ENCODE data around the gene PLEKHG1. TPM values are rescaled to one million over a fixed set of nuclear protein-coding genes. Genes with fewer than 3 reads are reported as not detected.
A peak's percentile ranks its signal among the peaks of the same experiment; 100 is the strongest.

Gene PLEKHG1
- polyA plus RNA-seq, 1 experiment: 0.39 TPM

DNA sequence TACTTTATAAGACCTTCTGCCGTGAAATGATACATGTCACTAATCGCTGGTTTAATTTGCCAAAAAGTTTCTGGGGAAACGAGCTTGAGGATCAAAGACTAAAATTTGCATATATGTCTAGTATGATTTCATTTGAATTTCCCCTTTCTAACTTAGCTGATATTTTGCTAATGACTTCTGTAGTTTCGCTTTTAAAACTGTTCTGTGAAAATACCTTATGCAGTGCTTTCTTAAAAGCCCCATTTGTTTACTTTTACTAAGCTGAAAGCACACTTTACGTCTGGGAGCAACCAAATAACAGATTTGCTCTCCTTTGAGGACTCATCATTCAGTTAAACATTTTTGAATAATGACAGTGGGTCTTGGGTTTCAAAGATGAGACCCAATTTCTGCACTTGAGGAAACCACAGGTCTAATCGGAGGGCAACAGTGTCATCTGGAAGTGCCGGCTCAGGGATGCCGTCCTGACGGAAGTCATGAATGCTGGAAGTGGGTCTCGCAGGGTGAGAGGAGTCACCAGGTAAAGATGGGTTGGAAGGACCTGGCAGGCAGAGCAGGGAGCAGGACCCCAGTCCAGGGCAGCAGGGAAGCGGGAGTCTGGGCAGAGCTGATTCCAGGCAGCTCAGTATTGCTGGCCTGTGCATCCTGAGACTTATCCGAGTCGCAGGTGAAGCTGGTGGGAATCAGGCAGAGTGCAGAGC lies 33.2 kb downstream of the PLEKHG1 start:
- ChIA-PET POLR2A (no interaction called here), CTCF (no interaction called here)
- Histone ChIP-seq H3K36me3 (ENCODE audit: control insufficient read depth, insufficient read depth, low read length) (no peaks in the 10 kb centered on the region), H3K27me3 (ENCODE audit: control insufficient read depth, insufficient read depth, low read length) (peaks cover 2% of the 10 kb centered on the region; the same call in 1 of the 2 replicates), H3K4me3 (ENCODE audit: low read depth, low read length) (no peak overlapping the region)
- no peak for DNase-seq (ENCODE audit: low read depth)
- TF ChIP-seq, protein P1, sequence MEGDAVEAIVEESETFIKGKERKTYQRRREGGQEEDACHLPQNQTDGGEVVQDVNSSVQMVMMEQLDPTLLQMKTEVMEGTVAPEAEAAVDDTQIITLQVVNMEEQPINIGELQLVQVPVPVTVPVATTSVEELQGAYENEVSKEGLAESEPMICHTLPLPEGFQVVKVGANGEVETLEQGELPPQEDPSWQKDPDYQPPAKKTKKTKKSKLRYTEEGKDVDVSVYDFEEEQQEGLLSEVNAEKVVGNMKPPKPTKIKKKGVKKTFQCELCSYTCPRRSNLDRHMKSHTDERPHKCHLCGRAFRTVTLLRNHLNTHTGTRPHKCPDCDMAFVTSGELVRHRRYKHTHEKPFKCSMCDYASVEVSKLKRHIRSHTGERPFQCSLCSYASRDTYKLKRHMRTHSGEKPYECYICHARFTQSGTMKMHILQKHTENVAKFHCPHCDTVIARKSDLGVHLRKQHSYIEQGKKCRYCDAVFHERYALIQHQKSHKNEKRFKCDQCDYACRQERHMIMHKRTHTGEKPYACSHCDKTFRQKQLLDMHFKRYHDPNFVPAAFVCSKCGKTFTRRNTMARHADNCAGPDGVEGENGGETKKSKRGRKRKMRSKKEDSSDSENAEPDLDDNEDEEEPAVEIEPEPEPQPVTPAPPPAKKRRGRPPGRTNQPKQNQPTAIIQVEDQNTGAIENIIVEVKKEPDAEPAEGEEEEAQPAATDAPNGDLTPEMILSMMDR (IDR thresholded peaks at IDR 0.05; ENCODE audit: insufficient read depth, low read depth, low read length): no peak

DNA sequence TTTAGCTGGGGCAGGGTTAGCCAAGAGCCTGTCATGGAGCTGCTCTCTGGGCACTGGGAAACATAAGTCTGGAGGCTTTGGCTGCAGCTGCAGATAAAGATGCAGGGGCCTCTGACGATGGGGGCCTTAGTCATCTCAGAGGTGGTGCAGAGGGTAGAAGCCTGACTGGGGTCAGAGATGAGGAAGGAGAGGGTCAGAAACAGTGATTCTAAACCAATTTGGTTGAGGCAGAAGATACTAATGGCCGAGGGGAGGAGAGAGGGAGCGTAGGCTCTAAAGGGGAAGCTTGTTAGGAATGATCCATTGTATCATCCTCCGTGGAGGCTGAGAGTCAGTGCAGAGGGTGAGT lies 33.8 kb downstream of the PLEKHG1 start:
- no peak for DNase-seq (ENCODE audit: low read depth)
- ChIA-PET POLR2A (no interaction called here), CTCF (interaction anchor here (1.3 kb wide), 1 partner anchor 10 kb away, joined by 3 read pairs; no protein-coding TSS in a partner anchor)
- peaks cover 2% of the 10 kb centered on the region; the same call in 1 of the 2 replicates for H3K27me3 ChIP-seq (ENCODE audit: control insufficient read depth, insufficient read depth, low read length)
- TF ChIP-seq, protein P1 (IDR thresholded peaks at IDR 0.05; ENCODE audit: insufficient read depth, low read depth, low read length): no peak
- H3K4me3 ChIP-seq (ENCODE audit: low read depth, low read length): no peak overlapping the region
- H3K36me3 ChIP-seq (ENCODE audit: control insufficient read depth, insufficient read depth, low read length): no peaks in the 10 kb centered on the region

DNA sequence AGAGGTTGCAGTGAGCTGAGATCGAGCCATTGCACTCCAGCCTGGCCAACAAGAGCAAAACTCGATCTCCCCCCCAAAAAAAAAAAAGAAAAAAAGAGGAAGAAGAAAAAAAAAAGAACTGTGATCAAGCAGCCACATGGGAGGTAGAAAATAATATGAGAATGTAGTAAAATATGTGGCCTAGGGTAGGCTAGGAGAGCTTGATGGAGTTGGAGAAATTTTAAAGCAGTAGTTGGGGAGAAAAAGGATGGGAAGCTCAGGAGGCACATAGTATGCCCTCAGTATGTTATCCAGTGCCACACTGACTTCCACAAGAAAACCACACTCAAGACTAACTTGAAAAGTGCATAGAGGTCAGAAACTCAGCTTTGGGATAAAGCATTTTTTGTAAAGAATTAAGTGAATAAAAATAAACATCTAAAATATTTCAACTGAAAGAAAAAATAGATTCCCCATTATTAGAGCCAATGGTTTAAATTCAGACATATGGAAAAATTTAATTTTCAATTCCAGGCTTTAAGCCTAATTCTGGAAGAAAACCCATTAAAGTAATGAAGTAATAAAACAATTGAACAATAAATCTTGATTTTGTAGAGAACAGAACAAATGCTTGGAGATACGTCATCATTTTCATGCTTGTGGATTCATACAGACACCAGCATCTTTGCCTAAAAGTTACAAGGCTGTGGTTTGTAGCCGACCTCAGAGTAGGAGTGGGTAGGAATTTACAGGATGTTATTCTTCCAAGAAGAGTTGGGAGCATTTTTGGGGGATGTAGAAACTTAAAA lies 34.7 kb downstream of the PLEKHG1 start:
- Histone ChIP-seq H3K36me3 (ENCODE audit: control insufficient read depth, insufficient read depth, low read length) (no peaks in the 10 kb centered on the region), H3K27me3 (ENCODE audit: control insufficient read depth, insufficient read depth, low read length) (peaks cover 2% of the 10 kb centered on the region; the same call in 1 of the 2 replicates), H3K4me3 (ENCODE audit: low read depth, low read length) (no peak overlapping the region)
- TF ChIP-seq, protein P1 (IDR thresholded peaks at IDR 0.05; ENCODE audit: insufficient read depth, low read depth, low read length): no peak
- CTCF ChIA-PET: interaction anchor here (0.7 to 1.3 kb wide), 2 partner anchors 9 to 104 kb away, joined by 3 read pairs; no protein-coding TSS in a partner anchor
- peak; percentile 44 for DNase-seq (ENCODE audit: low read depth)
- POLR2A ChIA-PET: no interaction called here

DNA sequence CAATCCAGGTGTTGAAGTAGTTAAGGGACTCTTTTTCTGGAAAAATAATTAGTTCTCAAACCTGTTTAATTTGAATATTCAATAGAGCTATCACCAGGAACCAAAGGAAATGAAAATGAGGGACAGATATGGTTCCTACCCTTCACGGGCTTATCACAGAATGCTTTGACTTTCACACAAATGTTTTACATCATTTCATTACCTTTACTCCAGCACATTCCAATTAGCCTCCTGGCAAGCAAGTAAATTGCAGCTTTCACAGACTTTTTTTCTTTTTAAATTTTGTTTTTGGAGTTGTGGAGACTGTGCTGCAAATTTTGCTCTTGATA lies 35.2 kb downstream of the PLEKHG1 start:
- peaks cover 2% of the 10 kb centered on the region; the same call in 1 of the 2 replicates for H3K27me3 ChIP-seq (ENCODE audit: control insufficient read depth, insufficient read depth, low read length)
- TF ChIP-seq, protein P1 (IDR thresholded peaks at IDR 0.05; ENCODE audit: insufficient read depth, low read depth, low read length): no peak
- H3K4me3 ChIP-seq (ENCODE audit: low read depth, low read length): no peak overlapping the region
- CTCF ChIA-PET: no interaction called here
- no peaks in the 10 kb centered on the region for H3K36me3 ChIP-seq (ENCODE audit: control insufficient read depth, insufficient read depth, low read length)
- POLR2A ChIA-PET: no interaction called here
- no peak for DNase-seq (ENCODE audit: low read depth)

- peaks cover 2% of the 10 kb centered on the region; the same call in 1 of the 2 replicates for H3K27me3 ChIP-seq (ENCODE audit: control insufficient read depth, insufficient read depth, low read length)
- POLR2A ChIA-PET: no interaction called here
- H3K4me3 ChIP-seq (ENCODE audit: low read depth, low read length): no peak overlapping the region
- TF ChIP-seq, protein P1 (IDR thresholded peaks at IDR 0.05; ENCODE audit: insufficient read depth, low read depth, low read length): no peak
- CTCF ChIA-PET: interaction anchor here (0.6 kb wide), 1 partner anchor 178 kb away, joined by 3 read pairs; no protein-coding TSS in a partner anchor
- H3K36me3 ChIP-seq (ENCODE audit: control insufficient read depth, insufficient read depth, low read length): no peaks in the 10 kb centered on the region
- DNase-seq (ENCODE audit: low read depth): no peak
These were observed 36.3 kb downstream of the PLEKHG1 start for GRCh38 chr6:150635906-150636514.
